ENCODE data around the gene PCDH15.

PCDH15 gene

GRCh38 chr10:53839440-53840039 is 961.5 kb downstream of the PCDH15 start:
- DNase-seq = no peak

- no peak for DNase-seq
These were observed 964.4 kb downstream of the PCDH15 start for GRCh38 chr10:53836638-53837037.

- DNase-seq = no peak
These were observed 967.1 kb downstream of the PCDH15 start for GRCh38 chr10:53833908-53834307.

GRCh38 chr10:53827261-53827660 is 973.8 kb downstream of the PCDH15 start:
- DNase-seq = no peak

GRCh38 chr10:53808677-53809372 is 992.2 kb downstream of the PCDH15 start:
- no peak for DNase-seq

GRCh38 chr10:53786236-53786900 is 1014.7 kb downstream of the PCDH15 start:
- no peak for DNase-seq

- no peak for DNase-seq
These were observed 1029.3 kb downstream of the PCDH15 start for GRCh38 chr10:53771701-53772100.

GRCh38 chr10:53770903-53771302 is 1030.1 kb downstream of the PCDH15 start:
- no peak for DNase-seq

- no peak for DNase-seq
These were observed 1035.7 kb downstream of the PCDH15 start for GRCh38 chr10:53765311-53765710.

- no peak for DNase-seq
These were observed 1046.3 kb downstream of the PCDH15 start for GRCh38 chr10:53754596-53755250.
